K562 (cell line): Measurements from ENCODE around the gene RNF26. TPM values are rescaled to one million over a fixed set of nuclear protein-coding genes. Genes with fewer than 3 reads are reported as not detected.

ENCODE experiments used
- ARHGAP35 ChIP-seq: fragments of 450-650 bp; IDR thresholded peaks from 2 replicates; pipeline ENCODE4 v1.6.1; 2018; ENCODE audit not compliant: partially characterized antibody
- BCL6 ChIP-seq: fragments of 250-450 bp; sonication (Bioruptor Pico); IDR thresholded peaks from 2 replicates; pipeline ENCODE4 v1.4.0; 2020
- GABPB2 ChIP-seq: fragments of 250-450 bp; sonication (Bioruptor Pico); conservative IDR thresholded peaks from 2 replicates; pipeline ENCODE4 v1.5.1; 2021; ENCODE audit warnings: mild to moderate bottlenecking
- NONO ChIP-seq, 2 experiments: fragments of 200-400 bp in 1 of 2; fragments of 450-650 bp in 1 of 2; formaldehyde crosslinking in 1 of 2; IDR thresholded peaks; 2 replicates each; pipeline ENCODE4 v1.6.1; 2017; ENCODE audit warnings: low read depth in 2 of 2, mild to moderate bottlenecking in 2 of 2, moderate library complexity in 2 of 2, low read length in 1 of 2
- NR2C1 ChIP-seq, 2 experiments: fragments of 450-650 bp; IDR thresholded peaks; 2 replicates each; pipeline ENCODE4 v1.6.1; 2017; ENCODE audit warnings: mild to moderate bottlenecking in 2 of 2, antibody characterized with exemption in 1 of 2, inconsistent platforms in 1 of 2, missing compliant biosample characterization in 1 of 2, missing genetic modification characterization in 1 of 2
- POU5F1 ChIP-seq: fragments of 150-350 bp; IDR thresholded peaks from 2 replicates; pipeline ENCODE4 v1.6.1; 2014; ENCODE audit warnings: borderline replicate concordance, low read length, low read depth, mild to moderate bottlenecking; ENCODE audit not compliant: partially characterized antibody
- RBM17 ChIP-seq: fragments of 200-400 bp; formaldehyde crosslinking; IDR thresholded peaks from 2 replicates; pipeline ENCODE4 v1.6.1; 2017; ENCODE audit warnings: low read depth, mild to moderate bottlenecking, low read length, borderline replicate concordance
- RNF2 ChIP-seq: sonication (generic); IDR thresholded peaks from 2 replicates; pipeline ENCODE4 v1.6.1; 2016
- SMAD4 ChIP-seq: fragments of 250-450 bp; sonication (Bioruptor Pico); conservative IDR thresholded peaks from 2 replicates; pipeline ENCODE4 v1.8.0; 2021; ENCODE audit warnings: inconsistent platforms, mild to moderate bottlenecking, moderate library complexity
- STAT5B ChIP-seq: fragments of 250-450 bp; sonication (Bioruptor Pico); IDR thresholded peaks from 2 replicates; pipeline ENCODE4 v1.8.0; 2021; ENCODE audit warnings: mild to moderate bottlenecking, inconsistent platforms
- STAT6 ChIP-seq: sonication (generic); formaldehyde crosslinking; IDR thresholded peaks from 2 replicates; pipeline ENCODE4 v1.8.1; 2023; ENCODE audit warnings: mild to moderate bottlenecking, missing genetic modification reagents
- TBL1XR1 ChIP-seq, 2 experiments: IDR thresholded peaks; 2 replicates each; pipeline ENCODE4 v1.6.1; 2012; ENCODE audit warnings: improper control_type of control experiment in 2 of 2, low read length in 2 of 2, mild to moderate bottlenecking in 1 of 2
- ZNF444 ChIP-seq: fragments of 250-450 bp; sonication (Bioruptor Pico); IDR thresholded peaks from 2 replicates; pipeline ENCODE4 v1.4.0; 2020; ENCODE audit warnings: mild to moderate bottlenecking, moderate library complexity
- ZNF584 ChIP-seq: fragments of 200-800 bp; sonication (Bioruptor generic); IDR thresholded peaks from 2 replicates; pipeline ENCODE4 v1.6.1; 2016; ENCODE audit warnings: low read depth, mild to moderate bottlenecking, missing genetic modification characterization, missing compliant biosample characterization
- polyA plus RNA-seq, 8 experiments: library from polyadenylated mRNA; depleted of rRNA in 4 of 8; stranded (reverse) in 5 of 8; unstranded in 3 of 8; fragments of >200 nt; fragmentation: Nextera tagmentation in 2 of 8; fragmentation: Illumina TruSeq in 1 of 8; extraction: Ambion mirVana in 2 of 8; extraction: Trizol in 1 of 8; gene quantifications; 2 replicates each; pipeline versions ENCODE4 v1.2.1 to v1.2.3, GENCODE V29; 2011 to 2014; ENCODE audit warnings: inconsistent platforms in 1 of 8, missing spikeins in 1 of 8
- total RNA-seq, 7 experiments: library from RNA; depleted of rRNA in 6 of 7; stranded (reverse); fragments of >200 nt in 6 of 7; fragmentation: Illumina TruSeq in 2 of 7; extraction: Trizol in 2 of 7; gene quantifications; 2 replicates each; pipeline versions ENCODE4 v1.2.1 to v1.2.3, GENCODE V29; 2011 to 2021; ENCODE audit warnings: low replicate concordance in 1 of 7

Gene RNF26
- total and polyA plus RNA-seq, 9 of the 15 experiments (the other 6 are each of a cell fraction or from before 2014, with no cell fraction given), result 5.3 to 53.6 (median 12.7) TPM

- no peak for TF ChIP-seq STAT6 (CRISPR knock-in tag)
- no peak for TF ChIP-seq NONO (IDR thresholded peaks at IDR 0.05; ENCODE audit: low read depth in 2 of 2, low read length in 1 of 2)
- no peak for TF ChIP-seq POU5F1
- no peak for TF ChIP-seq ZNF584
- no peak for TF ChIP-seq STAT5B
- no peak for TF ChIP-seq RBM17
- TF ChIP-seq GABPB2 (CRISPR knock-in tag), result no peak
- no peak for TF ChIP-seq RNF2
- TF ChIP-seq ARHGAP35, result no peak
- no peak for TF ChIP-seq TBL1XR1 (IDR thresholded peaks at IDR 0.05; ENCODE audit: low read length in 2 of 2)
- TF ChIP-seq SMAD4 (CRISPR knock-in tag), result no peak
- no peak for TF ChIP-seq NR2C1 (IDR thresholded peaks at IDR 0.05)
- no peak for TF ChIP-seq NR2C1 (tag; IDR thresholded peaks at IDR 0.05)
- TF ChIP-seq ZNF444 (CRISPR knock-in tag), result no peak
- no peak for TF ChIP-seq BCL6
Observed at GRCh38 chr11:119372260-119373058, 38.1 kb downstream of the RNF26 start (continued).
